Skin of body (tissue), 2 donors: Measurements from ENCODE around the gene PTPRM. TPM values are rescaled to one million over a fixed set of nuclear protein-coding genes. Genes with fewer than 3 reads are reported as not detected.

ENCODE experiments used
- DNase-seq: peaks from one replicate; lab custom pipeline; 2025; lab: John Stamatoyannopoulos, UW
- total RNA-seq: library from RNA; depleted of rRNA; stranded (reverse); fragments of >200 nt; gene quantifications from one replicate; pipeline ENCODE4 v1.2.3, GENCODE V29; 2014

The PTPRM gene
- 46.3 TPM for total RNA-seq

- peak; percentile 71 for DNase-seq
Measured at GRCh38 chr18:7566567-7567473, at the start of gene PTPRM. Gene PTPRM (plus strand): TSS chr18:7567316. CDS start chr18:7567819, 503 bp downstream.

DNA sequence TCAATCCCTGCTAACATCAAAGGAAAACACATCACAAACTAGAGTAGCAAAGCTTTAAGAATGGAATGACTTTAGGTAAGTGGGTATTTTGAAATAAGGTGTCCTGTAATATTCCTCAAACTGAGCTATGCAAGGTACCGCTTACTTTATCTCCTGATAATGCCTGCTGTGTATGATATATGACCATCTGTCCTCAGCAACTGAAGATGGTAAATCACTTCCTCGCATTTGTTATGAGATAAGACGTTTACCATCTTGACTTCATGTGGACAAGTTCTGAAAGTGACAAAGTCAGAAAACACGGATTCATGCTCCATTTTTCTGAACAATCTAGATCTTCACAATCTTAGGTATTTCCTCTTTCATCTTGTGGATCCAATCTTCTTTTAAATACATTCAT is 49.3 kb upstream of the PTPRM start:
- no peak for DNase-seq

DNA sequence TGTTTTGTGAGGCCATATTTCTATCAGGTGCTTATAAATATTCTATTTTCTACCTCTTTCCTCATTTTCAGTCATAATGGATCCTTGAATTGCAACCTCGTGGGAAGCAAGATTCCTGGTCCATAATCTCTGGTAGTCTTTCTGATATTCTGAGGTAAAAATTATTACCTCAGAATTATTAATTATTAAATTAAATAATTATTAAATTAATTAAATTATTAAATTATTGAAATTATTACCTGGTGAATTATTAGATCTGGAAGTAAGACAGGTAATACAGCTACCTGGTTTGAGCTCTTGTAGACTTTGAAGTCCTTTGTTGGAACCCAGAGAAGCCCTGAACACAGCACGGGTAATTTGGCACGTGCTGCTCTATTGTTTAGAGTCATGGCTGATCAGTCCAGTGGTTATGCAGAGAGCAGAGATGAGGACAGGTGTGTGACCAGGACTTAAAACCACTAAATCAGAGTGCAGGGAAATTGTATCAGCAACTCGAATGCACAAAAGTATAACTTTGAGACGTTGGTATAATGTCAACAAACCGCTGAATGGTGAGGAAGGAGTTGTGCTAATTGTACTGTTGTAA is 46.8 kb upstream of the PTPRM start:
- no peak for DNase-seq

DNA sequence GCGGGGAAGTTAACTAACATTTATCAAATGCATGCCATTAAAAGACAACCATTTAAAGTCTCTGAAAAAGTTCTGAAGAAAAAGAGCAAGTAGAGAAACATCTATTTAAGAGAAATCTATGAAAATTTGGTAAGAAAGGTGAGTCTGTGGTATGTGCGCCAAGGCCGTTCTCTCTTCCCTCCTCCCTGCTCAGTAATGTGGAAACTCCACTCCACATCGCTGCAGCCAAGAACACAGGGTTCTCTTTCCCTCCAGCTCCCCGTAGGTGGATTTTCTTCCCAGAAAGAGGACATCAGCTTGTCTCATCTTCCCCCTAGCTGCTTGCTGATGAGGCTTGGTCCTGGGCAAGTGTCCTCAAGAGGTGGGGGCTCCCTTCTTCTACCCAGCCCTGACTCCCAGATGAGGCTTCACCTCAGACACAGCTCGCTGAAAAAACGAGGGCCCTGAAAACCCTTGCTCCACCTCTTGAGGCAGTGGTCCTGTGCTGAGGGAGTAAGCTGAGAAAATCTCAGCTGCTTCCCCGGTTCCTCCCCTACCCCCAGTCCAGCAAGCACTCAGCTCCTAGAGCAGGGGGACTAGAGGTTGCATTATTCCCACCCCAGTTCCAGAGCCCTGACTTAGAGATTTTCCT is 45.8 kb upstream of the PTPRM start:
- DNase-seq = no peak

- no peak for DNase-seq
Measured at GRCh38 chr18:7523772-7524171, 43.3 kb upstream of the PTPRM start.

GRCh38 chr18:7524786-7525185 is 42.3 kb upstream of the PTPRM start:
- no peak for DNase-seq

DNA sequence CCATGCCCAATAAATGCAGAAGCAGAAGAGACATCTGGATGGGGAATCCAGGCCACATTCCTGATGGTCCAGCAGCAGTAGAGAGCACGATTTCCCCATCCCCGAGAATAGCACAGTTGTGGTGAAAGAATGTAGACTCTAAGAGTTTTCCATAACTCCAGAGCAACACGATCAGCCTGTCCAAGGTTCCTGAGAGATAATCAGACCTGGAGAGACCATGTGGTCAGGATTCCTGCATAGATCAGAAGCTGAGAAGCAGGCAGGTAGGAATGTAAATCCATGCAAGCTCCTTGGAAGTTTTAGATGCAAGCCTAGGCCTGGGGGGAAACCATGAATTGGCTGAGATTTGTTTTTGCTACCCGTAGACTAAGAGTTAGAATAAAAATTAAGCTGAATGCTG is 34.2 kb upstream of the PTPRM start:
- DNase-seq = no peak

DNA sequence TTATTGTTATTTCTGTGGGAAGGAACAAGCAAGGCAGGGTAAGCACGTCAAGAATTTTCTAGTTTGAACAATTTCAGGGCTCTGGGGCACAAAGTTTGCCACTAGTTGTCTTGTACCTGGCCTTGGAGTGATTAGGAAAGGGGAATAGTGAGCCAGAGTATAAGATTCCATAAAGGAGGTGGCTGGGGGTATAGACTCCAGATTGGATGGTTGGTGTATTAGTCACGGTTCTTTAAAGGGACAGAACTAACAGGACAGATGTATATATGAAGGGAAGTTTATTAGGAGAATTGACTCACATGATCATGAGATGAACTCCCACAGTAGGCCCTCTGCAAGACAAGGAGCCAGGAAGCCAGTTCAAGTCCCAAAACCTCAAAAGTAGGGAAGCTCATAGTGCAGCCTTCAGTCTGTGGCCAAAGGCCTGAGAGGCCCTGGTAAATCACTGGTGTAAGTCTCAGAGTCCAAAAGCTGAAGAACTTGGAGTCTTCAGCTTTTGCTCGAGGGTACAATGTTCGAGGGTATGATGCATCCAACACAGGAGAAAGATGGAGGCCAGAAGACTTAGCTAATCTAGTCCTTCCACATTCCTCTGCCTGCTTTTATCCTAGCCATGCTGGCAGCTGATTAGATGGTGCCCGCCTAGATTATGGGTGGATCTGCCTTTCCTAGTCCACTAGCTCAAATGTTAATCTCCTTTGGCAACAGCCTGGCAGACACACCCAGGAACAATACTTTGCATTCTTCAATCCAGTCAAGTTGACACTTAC is 31.5 kb upstream of the PTPRM start:
- no peak for DNase-seq

DNA sequence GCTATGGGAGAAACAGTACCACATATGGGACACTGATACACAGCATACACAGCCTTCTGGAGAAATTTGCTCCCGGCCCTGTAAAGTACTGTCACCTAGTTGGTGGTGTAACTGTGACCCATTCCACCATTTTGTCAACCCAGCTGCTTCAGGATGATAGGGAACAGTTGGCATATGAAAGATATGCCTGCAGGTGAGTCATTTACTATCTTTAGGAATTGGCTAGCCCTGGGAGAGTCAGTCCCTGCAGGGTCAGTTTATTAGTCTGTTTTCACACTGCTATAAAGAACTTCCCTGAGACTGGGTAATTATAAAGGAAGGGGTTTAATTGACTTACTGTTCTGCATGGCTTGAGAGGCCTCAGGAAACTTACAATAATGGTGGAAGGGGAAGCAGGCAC is 30.0 kb upstream of the PTPRM start:
- no peak for DNase-seq

DNA sequence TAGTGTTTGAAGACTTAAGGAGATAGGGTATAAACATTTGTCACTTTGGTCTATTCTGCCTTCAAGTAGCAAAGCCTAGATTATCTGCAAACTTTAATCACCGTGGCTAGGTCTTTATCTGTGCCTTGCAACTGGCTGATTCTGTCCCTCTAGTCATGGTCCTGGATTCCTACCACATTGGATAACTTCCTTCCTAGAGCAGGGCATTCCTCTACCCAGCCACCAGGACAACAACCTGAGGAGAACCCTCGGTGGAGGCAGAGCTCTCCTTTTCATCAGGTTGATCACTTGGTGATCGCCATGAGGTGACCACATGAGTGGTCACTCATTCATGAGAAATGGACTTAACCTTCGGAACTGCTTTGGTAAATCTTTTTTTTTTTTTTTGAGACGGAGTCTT is 25.3 kb upstream of the PTPRM start:
- DNase-seq = no peak

- no peak for DNase-seq
Measured at GRCh38 chr18:7544686-7545085, 22.4 kb upstream of the PTPRM start.

DNA sequence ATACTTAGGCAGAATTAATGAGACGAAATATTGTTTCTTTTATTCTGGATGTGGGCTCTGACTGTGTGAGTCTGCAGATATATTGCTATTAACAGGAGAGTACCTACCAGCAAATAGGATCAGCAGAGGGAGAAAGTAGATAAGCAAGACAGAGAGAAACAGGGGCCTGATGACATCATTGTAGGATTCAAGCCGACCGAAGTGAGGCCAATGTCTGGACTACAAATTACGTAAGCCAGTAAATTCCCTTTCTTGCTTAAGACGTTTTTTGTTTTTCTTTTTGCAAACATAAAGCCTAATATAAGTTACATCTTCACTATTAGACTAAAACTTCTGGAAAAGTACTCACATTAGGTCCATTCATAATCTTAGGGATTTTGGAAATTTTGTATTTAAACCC is 21.4 kb upstream of the PTPRM start:
- no peak for DNase-seq

GRCh38 chr18:7548221-7548620 is 18.9 kb upstream of the PTPRM start:
- no peak for DNase-seq

- no peak for DNase-seq
Measured at GRCh38 chr18:7548721-7549120, 18.4 kb upstream of the PTPRM start.

DNA sequence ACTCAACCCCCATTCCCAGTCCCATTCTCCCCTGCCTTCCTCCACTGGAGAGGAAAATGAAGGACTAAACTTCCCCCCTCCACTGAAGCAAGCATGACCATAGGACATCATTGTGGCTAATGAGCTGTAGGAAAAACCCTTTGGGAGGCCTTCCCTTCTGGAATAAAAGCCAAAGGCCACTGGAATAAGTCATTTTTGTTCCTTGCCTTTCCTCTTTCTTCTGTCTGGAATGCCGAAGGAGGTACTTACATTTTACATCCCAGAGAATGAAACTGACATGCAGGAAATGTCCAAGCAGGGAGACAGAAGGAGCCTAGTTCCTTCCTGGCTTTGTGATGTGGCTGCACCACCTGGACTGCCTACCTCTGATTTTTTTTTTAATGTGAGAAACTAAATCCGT is 9.1 kb upstream of the PTPRM start:
- DNase-seq = no peak

GRCh38 chr18:7558769-7559168 is 8.3 kb upstream of the PTPRM start:
- no peak for DNase-seq

DNA sequence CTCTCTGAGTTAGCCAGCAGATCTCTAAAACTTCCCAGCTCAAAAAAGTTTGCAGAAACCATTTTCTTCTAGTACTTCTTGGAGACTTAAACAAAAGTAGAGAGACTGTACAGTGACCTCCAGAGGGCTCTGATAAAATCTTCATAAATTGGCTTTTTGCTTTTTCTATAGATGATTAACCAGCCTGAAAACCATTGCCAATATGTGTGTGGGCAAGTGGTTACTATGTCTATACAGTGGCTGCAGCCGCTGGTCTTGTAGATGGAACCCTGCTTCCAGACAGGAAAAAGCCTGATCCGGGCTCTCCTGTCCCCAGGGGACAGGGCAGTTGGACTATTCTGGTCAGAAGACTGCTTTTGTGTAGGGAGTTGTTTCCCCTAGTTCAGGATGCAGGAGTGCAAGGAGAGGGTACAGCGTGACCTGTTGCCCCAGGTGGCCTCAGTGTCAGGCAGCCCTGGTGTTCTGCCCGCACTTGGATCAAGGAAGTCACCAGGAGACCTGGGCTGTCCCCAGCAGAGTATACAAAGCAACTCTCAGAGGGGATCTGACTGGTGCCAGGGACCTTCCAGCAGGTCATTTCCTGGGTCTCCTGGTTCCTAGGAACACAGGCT is 7.3 kb upstream of the PTPRM start:
- DNase-seq = no peak

GRCh38 chr18:7561909-7562460 is 5.1 kb upstream of the PTPRM start:
- DNase-seq = no peak

DNA sequence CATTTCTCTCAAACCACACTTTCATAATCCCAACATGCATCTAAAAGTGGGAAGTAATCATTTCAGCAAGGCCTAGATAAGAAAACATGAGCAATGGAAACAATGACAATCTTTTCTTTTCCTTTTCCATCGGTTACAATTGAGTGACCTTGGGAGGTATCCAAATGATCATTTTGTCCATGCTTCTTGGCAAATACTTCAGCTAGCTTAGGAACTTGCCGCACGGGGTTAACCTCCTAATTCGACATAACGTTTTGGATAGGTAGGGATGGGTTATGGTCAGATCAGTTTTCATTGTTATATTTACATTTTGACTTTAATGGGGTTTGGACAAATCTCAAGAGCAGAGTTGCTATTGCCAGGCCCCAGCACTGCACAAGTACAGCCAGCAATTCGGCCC is 4.6 kb upstream of the PTPRM start:
- no peak for DNase-seq

- DNase-seq = no peak
Measured at GRCh38 chr18:7565677-7566076, 1.4 kb upstream of the PTPRM start.

DNA sequence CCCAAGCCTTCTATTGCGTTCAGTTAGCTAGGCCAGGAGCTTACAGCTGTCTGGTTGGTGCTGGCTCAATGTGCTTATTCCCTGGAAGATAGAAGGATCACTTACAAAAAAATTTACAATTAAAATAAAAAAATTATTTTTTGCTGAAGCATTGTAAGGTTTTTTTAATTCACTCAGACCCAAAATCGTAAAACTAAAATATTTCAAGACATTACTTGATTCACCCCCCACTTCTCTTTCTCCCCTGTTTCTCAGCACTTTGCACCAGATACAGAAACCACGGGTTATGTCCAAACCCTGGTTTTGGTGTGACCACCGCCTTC is 911 bp upstream of the PTPRM start:
- DNase-seq = peak; percentile 19
